Keratinocyte (primary cell): ENCODE data around the gene PLCL2. TPM values are rescaled to one million over a fixed set of nuclear protein-coding genes. Genes with fewer than 3 reads are reported as not detected.

Source experiments
- DNase-seq: peaks from one replicate; pipeline ENCODE4 v3.0.0-alpha.2; 2011; ENCODE audit warnings: low read depth, missing footprints, low spot score
- FAIRE-seq: peaks from 2 replicates; lab custom pipeline; 2011; peaks lifted over from hg19 to GRCh38; lab: Jason Lieb, UNC
- H2AFZ ChIP-seq: 2 replicates; pipeline ENCODE4 v1.6.0; 2012; ENCODE audit warnings: low read length, control low read depth, inconsistent platforms; ENCODE audit not compliant: control insufficient read depth
- H3K27ac ChIP-seq: 2 replicates; pipeline ENCODE4 v1.5.1; 2011; ENCODE audit warnings: low read length; ENCODE audit not compliant: control insufficient read depth, insufficient read depth
- H3K27me3 ChIP-seq: 3 replicates; pipeline ENCODE4 v1.6.0; 2011; ENCODE audit warnings: low read length; ENCODE audit not compliant: control insufficient read depth, insufficient read depth; ENCODE audit errors: extremely low read depth
- H3K36me3 ChIP-seq, 2 experiments: 2 replicates in 1 of 2; 3 replicates in 1 of 2; pipeline ENCODE4 v1.5.1; 2011; ENCODE audit warnings: low read length in 2 of 2, mild to moderate bottlenecking in 1 of 2; ENCODE audit not compliant: control insufficient read depth in 2 of 2, insufficient read depth in 2 of 2; ENCODE audit errors: extremely low read depth in 1 of 2
- H3K4me1 ChIP-seq: 3 replicates; pipeline ENCODE4 v1.5.1; 2011; ENCODE audit warnings: low read length; ENCODE audit not compliant: control insufficient read depth, insufficient read depth; ENCODE audit errors: extremely low read depth
- H3K4me2 ChIP-seq: 3 replicates; pipeline ENCODE4 v1.6.0; 2011; ENCODE audit warnings: low read depth, low read length; ENCODE audit not compliant: control insufficient read depth, insufficient read depth; ENCODE audit errors: extremely low read depth
- H3K4me3 ChIP-seq, 3 experiments: fragments of 200-600 bp in 1 of 3; sonication (generic) in 1 of 3; 2 replicates in 2 of 3; 3 replicates in 1 of 3; pipeline ENCODE4 v1.5.1; 2011 to 2016; ENCODE audit warnings: low read length in 3 of 3, mild to moderate bottlenecking in 3 of 3, control low read depth in 2 of 3, inconsistent platforms in 1 of 3, low read depth in 1 of 3, mixed read lengths in 1 of 3, mixed run types in 1 of 3, moderate library complexity in 1 of 3; ENCODE audit not compliant: control insufficient read depth in 2 of 3, insufficient read depth in 2 of 3; ENCODE audit errors: extremely low read depth in 1 of 3
- H3K79me2 ChIP-seq: 2 replicates; pipeline ENCODE4 v1.6.0; 2012; ENCODE audit warnings: low read length; ENCODE audit not compliant: control insufficient read depth, insufficient read depth
- H3K9ac ChIP-seq: 3 replicates; pipeline ENCODE4 v1.6.0; 2011; ENCODE audit warnings: low read length; ENCODE audit not compliant: control insufficient read depth, insufficient read depth; ENCODE audit errors: extremely low read depth
- H3K9me1 ChIP-seq: 3 replicates; pipeline ENCODE4 v1.6.0; 2011; ENCODE audit warnings: low read length; ENCODE audit not compliant: control insufficient read depth, insufficient read depth; ENCODE audit errors: extremely low read depth
- H3K9me3 ChIP-seq: 2 replicates; pipeline ENCODE4 v1.5.1; 2012; ENCODE audit warnings: low read depth, low read length; ENCODE audit not compliant: control insufficient read depth
- H4K20me1 ChIP-seq: 3 replicates; pipeline ENCODE4 v1.6.0; 2011; ENCODE audit warnings: low read length; ENCODE audit not compliant: control insufficient read depth, insufficient read depth; ENCODE audit errors: extremely low read depth
- EZH2 ChIP-seq: IDR thresholded peaks from one replicate; pipeline ENCODE4 v1.6.1; 2012; ENCODE audit warnings: inconsistent platforms, mild to moderate bottlenecking, low read length, moderate library complexity
- dilution Hi-C: fragments of 300-500 bp; cut with MboI; formaldehyde crosslinking; loops from one replicate; pipeline ENCODE4 v1.7.0; 2020; ENCODE audit warnings: low sequenced_read_pairs; ENCODE audit not compliant: extremely low pct_ligation_motif_present
- polyA plus RNA-seq, 5 experiments: library from polyadenylated mRNA; depleted of rRNA in 3 of 5; stranded (reverse) in 3 of 5; stranded (forward) in 1 of 5; unstranded in 1 of 5; fragments of >200 nt; gene quantifications; 1 replicate in 1 of 5; 2 replicates in 3 of 5; 3 replicates in 1 of 5; pipeline versions ENCODE4 v1.2.1 to v1.2.3, GENCODE V29; 2011 to 2012; ENCODE audit warnings: missing spikeins in 2 of 5, low read depth in 1 of 5, low replicate concordance in 1 of 5
- TF ChIP-seq, protein P1 (sequence below), 3 experiments: IDR thresholded peaks in 1 of 3; conservative IDR thresholded peaks in 1 of 3; optimal IDR thresholded peaks in 1 of 3; 2 replicates in 2 of 3; 3 replicates in 1 of 3; pipeline versions ENCODE3 to v1.5.1; 2011; ENCODE audit warnings: low read length in 3 of 3, mild to moderate bottlenecking in 3 of 3, moderate library complexity in 2 of 3, control low read depth in 1 of 3, inconsistent platforms in 1 of 3; ENCODE audit not compliant: insufficient read depth in 2 of 3; ENCODE audit errors: extremely low read depth in 1 of 3

The PLCL2 gene
- polyA plus RNA-seq, 1 donor (not counting 4 experiments of a cell fraction or from before 2014, with no cell fraction given) = 0.20 TPM

DNA sequence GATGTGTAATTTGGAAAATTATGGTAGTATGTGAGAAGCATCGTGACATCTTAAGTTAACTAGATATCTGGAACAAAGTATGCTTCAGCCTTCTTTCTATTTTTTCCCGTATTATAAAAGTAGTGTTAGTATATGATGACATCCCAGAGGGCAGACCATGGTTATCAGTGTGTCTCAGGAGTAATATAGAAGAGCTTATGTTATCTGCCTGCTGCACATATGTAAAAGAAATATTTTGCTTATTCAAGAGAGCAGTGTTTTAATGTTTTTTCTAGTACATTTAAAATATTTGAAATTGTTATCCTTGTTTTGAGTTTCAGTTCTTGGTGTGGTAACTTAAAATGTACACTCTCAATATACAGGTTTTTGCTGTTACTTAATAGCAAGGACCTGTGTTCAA is 24.1 kb downstream of the PLCL2 start:
- Histone ChIP-seq H2AFZ (no peak overlapping the region), H3K27ac (no peak overlapping the region), H3K9me3 (no peaks in the 10 kb centered on the region), H3K9me1 (no peaks in the 10 kb centered on the region), H3K4me2 (no peak overlapping the region), H3K79me2 (no peaks in the 10 kb centered on the region), H3K4me1 (no peaks in the 10 kb centered on the region), H3K27me3 (no peaks in the 10 kb centered on the region), H3K9ac (no peak overlapping the region), H4K20me1 (no peaks in the 10 kb centered on the region), H3K36me3 (no peaks in the 10 kb centered on the region), H3K4me3 (no peak overlapping the region)
- no peak for TF ChIP-seq EZH2
- TF ChIP-seq, protein P1, sequence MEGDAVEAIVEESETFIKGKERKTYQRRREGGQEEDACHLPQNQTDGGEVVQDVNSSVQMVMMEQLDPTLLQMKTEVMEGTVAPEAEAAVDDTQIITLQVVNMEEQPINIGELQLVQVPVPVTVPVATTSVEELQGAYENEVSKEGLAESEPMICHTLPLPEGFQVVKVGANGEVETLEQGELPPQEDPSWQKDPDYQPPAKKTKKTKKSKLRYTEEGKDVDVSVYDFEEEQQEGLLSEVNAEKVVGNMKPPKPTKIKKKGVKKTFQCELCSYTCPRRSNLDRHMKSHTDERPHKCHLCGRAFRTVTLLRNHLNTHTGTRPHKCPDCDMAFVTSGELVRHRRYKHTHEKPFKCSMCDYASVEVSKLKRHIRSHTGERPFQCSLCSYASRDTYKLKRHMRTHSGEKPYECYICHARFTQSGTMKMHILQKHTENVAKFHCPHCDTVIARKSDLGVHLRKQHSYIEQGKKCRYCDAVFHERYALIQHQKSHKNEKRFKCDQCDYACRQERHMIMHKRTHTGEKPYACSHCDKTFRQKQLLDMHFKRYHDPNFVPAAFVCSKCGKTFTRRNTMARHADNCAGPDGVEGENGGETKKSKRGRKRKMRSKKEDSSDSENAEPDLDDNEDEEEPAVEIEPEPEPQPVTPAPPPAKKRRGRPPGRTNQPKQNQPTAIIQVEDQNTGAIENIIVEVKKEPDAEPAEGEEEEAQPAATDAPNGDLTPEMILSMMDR (optimal IDR thresholded peaks at IDR 0.05 in 1 of 3, IDR thresholded peaks at IDR 0.05 in 1 of 3, conservative IDR thresholded peaks at IDR 0.05 in 1 of 3; ENCODE audit: extremely low read depth in 1 of 3, insufficient read depth in 2 of 3, low read length in 3 of 3) = no peak
- no peak for FAIRE-seq
- dilution Hi-C loops = no loop called here
- DNase-seq = no peak

DNA sequence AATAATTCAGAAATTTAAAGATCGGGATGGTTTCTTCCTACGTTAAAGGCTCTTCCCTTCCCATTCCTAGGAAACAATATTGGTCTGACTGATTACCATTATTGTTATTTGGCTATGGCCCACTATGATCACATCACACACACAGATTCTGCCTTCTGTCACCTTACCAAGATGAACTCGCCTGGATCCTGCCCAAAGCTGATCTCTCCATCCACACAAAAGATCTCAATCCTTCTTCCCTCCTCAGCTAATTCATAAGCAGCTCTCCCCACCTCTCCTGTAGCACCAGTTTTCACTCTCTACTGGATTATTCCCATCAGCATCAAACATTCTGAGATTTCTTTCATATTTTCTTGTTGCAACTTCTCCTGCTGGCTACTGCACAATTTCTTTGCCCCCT is 25.0 kb downstream of the PLCL2 start:
- FAIRE-seq (no peak), DNase-seq (no peak)
- Histone ChIP-seq H3K27me3 (no peaks in the 10 kb centered on the region), H4K20me1 (no peaks in the 10 kb centered on the region), H2AFZ (no peak overlapping the region), H3K79me2 (no peaks in the 10 kb centered on the region), H3K27ac (no peak overlapping the region), H3K4me2 (no peak overlapping the region), H3K4me3 (no peak overlapping the region), H3K36me3 (no peaks in the 10 kb centered on the region), H3K9me1 (no peaks in the 10 kb centered on the region), H3K9me3 (no peaks in the 10 kb centered on the region), H3K9ac (no peak overlapping the region), H3K4me1 (no peaks in the 10 kb centered on the region)
- dilution Hi-C loops = no loop called here
- TF ChIP-seq, protein P1 (optimal IDR thresholded peaks at IDR 0.05 in 1 of 3, IDR thresholded peaks at IDR 0.05 in 1 of 3, conservative IDR thresholded peaks at IDR 0.05 in 1 of 3; ENCODE audit: extremely low read depth in 1 of 3, insufficient read depth in 2 of 3, low read length in 3 of 3) = no peak
- TF ChIP-seq EZH2 = no peak
